Measurements from ENCODE around the gene ADGRB2.

Gene ADGRB2

GRCh38 chr1:31790641-31791091, 26.5 kb upstream of the ADGRB2 start:
- H3K27me3 ChIP-seq (ENCODE audit: insufficient read depth, low read length, poor library complexity): no peaks in the 10 kb centered on the region
- no peak for TF ChIP-seq EZH2 (IDR thresholded peaks at IDR 0.05; ENCODE audit: borderline replicate concordance, low read depth, low read length, severe bottlenecking)
- no peak for TF ChIP-seq CTCF (IDR thresholded peaks at IDR 0.05; ENCODE audit: borderline replicate concordance, extremely low read depth, low read length, poor library complexity, severe bottlenecking)
- ATAC-seq (ENCODE audit: insufficient read depth, low read depth): no peak
- H3K79me2 ChIP-seq (ENCODE audit: insufficient read depth, low read length): no peaks in the 10 kb centered on the region
- no peaks in the 10 kb centered on the region for H3K9me3 ChIP-seq (ENCODE audit: insufficient read depth, low read length, severe bottlenecking)
- no peaks in the 10 kb centered on the region for H3K36me3 ChIP-seq (ENCODE audit: insufficient read depth, low read length)
- no peak overlapping the region for H2AFZ ChIP-seq (ENCODE audit: low read depth, low read length)
- no peak overlapping the region for H3K27ac ChIP-seq (ENCODE audit: low read length)
- DNase-seq: no peak
- H3K4me2 ChIP-seq (ENCODE audit: insufficient read depth, low read length): no peak overlapping the region
- no peak overlapping the region for H3K4me3 ChIP-seq (ENCODE audit: low read depth in 1 of 2, low read length in 2 of 2)
- H4K20me1 ChIP-seq (ENCODE audit: insufficient read depth, low read length): no peaks in the 10 kb centered on the region
- peaks cover 19% of the 10 kb centered on the region for H3K4me1 ChIP-seq (ENCODE audit: insufficient read depth, low read length)
- no peak overlapping the region for H3K9ac ChIP-seq (ENCODE audit: low read depth, low read length)

GRCh38 chr1:31790140-31790539, 26.0 kb upstream of the ADGRB2 start:
- H3K4me1 ChIP-seq (ENCODE audit: insufficient read depth, low read length): peaks cover 19% of the 10 kb centered on the region

GRCh38 chr1:31789259-31790065, 25.3 kb upstream of the ADGRB2 start:
- peak overlapping the region; percentile 4; the same call in 1 of the 2 replicates for H3K27ac ChIP-seq (ENCODE audit: low read length)

More at GRCh38 chr1:31790140-31790539, 26.0 kb upstream of the ADGRB2 start:
- no peaks in the 10 kb centered on the region for H4K20me1 ChIP-seq (ENCODE audit: insufficient read depth, low read length)
- H3K27me3 ChIP-seq (ENCODE audit: insufficient read depth, low read length, poor library complexity): no peaks in the 10 kb centered on the region
- no peaks in the 10 kb centered on the region for H3K36me3 ChIP-seq (ENCODE audit: insufficient read depth, low read length)
- no peak overlapping the region for H3K4me3 ChIP-seq (ENCODE audit: low read depth in 1 of 2, low read length in 2 of 2)
- H3K79me2 ChIP-seq (ENCODE audit: insufficient read depth, low read length): no peaks in the 10 kb centered on the region
- TF ChIP-seq EZH2 (IDR thresholded peaks at IDR 0.05; ENCODE audit: borderline replicate concordance, low read depth, low read length, severe bottlenecking) (no peak), CTCF (IDR thresholded peaks at IDR 0.05; ENCODE audit: borderline replicate concordance, extremely low read depth, low read length, poor library complexity, severe bottlenecking) (no peak)
- H3K27ac ChIP-seq (ENCODE audit: low read length): no peak overlapping the region
- ATAC-seq (ENCODE audit: insufficient read depth, low read depth) (no peak), DNase-seq (no peak)
- H3K9ac ChIP-seq (ENCODE audit: low read depth, low read length): no peak overlapping the region
- H3K9me3 ChIP-seq (ENCODE audit: insufficient read depth, low read length, severe bottlenecking): no peaks in the 10 kb centered on the region
- no peak overlapping the region for H3K4me2 ChIP-seq (ENCODE audit: insufficient read depth, low read length)
- no peak overlapping the region for H2AFZ ChIP-seq (ENCODE audit: low read depth, low read length)

More at GRCh38 chr1:31789259-31790065, 25.3 kb upstream of the ADGRB2 start:
- H3K4me1 ChIP-seq (ENCODE audit: insufficient read depth, low read length): peaks cover 19% of the 10 kb centered on the region
- peak overlapping the region; percentile 73 for H2AFZ ChIP-seq (ENCODE audit: low read depth, low read length)
- no peaks in the 10 kb centered on the region for H3K79me2 ChIP-seq (ENCODE audit: insufficient read depth, low read length)
- peak overlapping the region; percentile 99 for H3K4me2 ChIP-seq (ENCODE audit: insufficient read depth, low read length)
- H3K36me3 ChIP-seq (ENCODE audit: insufficient read depth, low read length): no peaks in the 10 kb centered on the region
- peak overlapping the region; percentile 51; the same call in 1 of the 2 replicates for H3K9ac ChIP-seq (ENCODE audit: low read depth, low read length)
- no peaks in the 10 kb centered on the region for H3K9me3 ChIP-seq (ENCODE audit: insufficient read depth, low read length, severe bottlenecking)
- TF ChIP-seq EZH2 (IDR thresholded peaks at IDR 0.05; ENCODE audit: borderline replicate concordance, low read depth, low read length, severe bottlenecking): no peak
- peak; percentile 97 for TF ChIP-seq CTCF (IDR thresholded peaks at IDR 0.05; ENCODE audit: borderline replicate concordance, extremely low read depth, low read length, poor library complexity, severe bottlenecking)
- peak; percentile 94 for DNase-seq
- H4K20me1 ChIP-seq (ENCODE audit: insufficient read depth, low read length): no peaks in the 10 kb centered on the region
- H3K4me3 ChIP-seq (ENCODE audit: low read depth in 1 of 2, low read length in 2 of 2): peak overlapping the region; percentile 36 to 70; a peak in 3 of 4 replicates
- peak; percentile 83 for ATAC-seq (ENCODE audit: insufficient read depth, low read depth)
- H3K27me3 ChIP-seq (ENCODE audit: insufficient read depth, low read length, poor library complexity): no peaks in the 10 kb centered on the region

All from DND-41 (cell line).